ENCODE data around the gene MDK. TPM values are rescaled to one million over a fixed set of nuclear protein-coding genes. Genes with fewer than 3 reads are reported as not detected.

Gene MDK
- total and polyA plus RNA-seq, 2 experiments from 2014 or later: 3,396 to 4,339 TPM

- Histone ChIP-seq H3K27me3 (peaks cover 20% of the 10 kb centered on the region), H3K4me3 (no peak overlapping the region), H3K27ac (no peak overlapping the region), H3K36me3 (no peaks in the 10 kb centered on the region), H3K9me3 (ENCODE audit: low read depth) (no peaks in the 10 kb centered on the region), H3K4me1 (ENCODE audit: low read depth) (peaks cover 7% of the 10 kb centered on the region)
- TF ChIP-seq, protein P1, sequence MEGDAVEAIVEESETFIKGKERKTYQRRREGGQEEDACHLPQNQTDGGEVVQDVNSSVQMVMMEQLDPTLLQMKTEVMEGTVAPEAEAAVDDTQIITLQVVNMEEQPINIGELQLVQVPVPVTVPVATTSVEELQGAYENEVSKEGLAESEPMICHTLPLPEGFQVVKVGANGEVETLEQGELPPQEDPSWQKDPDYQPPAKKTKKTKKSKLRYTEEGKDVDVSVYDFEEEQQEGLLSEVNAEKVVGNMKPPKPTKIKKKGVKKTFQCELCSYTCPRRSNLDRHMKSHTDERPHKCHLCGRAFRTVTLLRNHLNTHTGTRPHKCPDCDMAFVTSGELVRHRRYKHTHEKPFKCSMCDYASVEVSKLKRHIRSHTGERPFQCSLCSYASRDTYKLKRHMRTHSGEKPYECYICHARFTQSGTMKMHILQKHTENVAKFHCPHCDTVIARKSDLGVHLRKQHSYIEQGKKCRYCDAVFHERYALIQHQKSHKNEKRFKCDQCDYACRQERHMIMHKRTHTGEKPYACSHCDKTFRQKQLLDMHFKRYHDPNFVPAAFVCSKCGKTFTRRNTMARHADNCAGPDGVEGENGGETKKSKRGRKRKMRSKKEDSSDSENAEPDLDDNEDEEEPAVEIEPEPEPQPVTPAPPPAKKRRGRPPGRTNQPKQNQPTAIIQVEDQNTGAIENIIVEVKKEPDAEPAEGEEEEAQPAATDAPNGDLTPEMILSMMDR (IDR thresholded peaks at IDR 0.05; ENCODE audit: low read depth, low read length): no peak
- DNase-seq (ENCODE audit: low read depth in 1 of 2, low spot score in 1 of 2): no peak
Observed at GRCh38 chr11:46393759-46394158, 12.3 kb downstream of the MDK start.

- Histone ChIP-seq H3K36me3 (no peaks in the 10 kb centered on the region), H3K27me3 (no peaks in the 10 kb centered on the region), H3K4me3 (no peak overlapping the region), H3K9me3 (ENCODE audit: low read depth) (no peaks in the 10 kb centered on the region), H3K27ac (no peak overlapping the region), H3K4me1 (ENCODE audit: low read depth) (no peaks in the 10 kb centered on the region)
- TF ChIP-seq, protein P1 (IDR thresholded peaks at IDR 0.05; ENCODE audit: low read depth, low read length): no peak
- no peak for DNase-seq (ENCODE audit: low read depth in 1 of 2, low spot score in 1 of 2)
Observed at GRCh38 chr11:46397526-46397925, 16.1 kb downstream of the MDK start.

DNA sequence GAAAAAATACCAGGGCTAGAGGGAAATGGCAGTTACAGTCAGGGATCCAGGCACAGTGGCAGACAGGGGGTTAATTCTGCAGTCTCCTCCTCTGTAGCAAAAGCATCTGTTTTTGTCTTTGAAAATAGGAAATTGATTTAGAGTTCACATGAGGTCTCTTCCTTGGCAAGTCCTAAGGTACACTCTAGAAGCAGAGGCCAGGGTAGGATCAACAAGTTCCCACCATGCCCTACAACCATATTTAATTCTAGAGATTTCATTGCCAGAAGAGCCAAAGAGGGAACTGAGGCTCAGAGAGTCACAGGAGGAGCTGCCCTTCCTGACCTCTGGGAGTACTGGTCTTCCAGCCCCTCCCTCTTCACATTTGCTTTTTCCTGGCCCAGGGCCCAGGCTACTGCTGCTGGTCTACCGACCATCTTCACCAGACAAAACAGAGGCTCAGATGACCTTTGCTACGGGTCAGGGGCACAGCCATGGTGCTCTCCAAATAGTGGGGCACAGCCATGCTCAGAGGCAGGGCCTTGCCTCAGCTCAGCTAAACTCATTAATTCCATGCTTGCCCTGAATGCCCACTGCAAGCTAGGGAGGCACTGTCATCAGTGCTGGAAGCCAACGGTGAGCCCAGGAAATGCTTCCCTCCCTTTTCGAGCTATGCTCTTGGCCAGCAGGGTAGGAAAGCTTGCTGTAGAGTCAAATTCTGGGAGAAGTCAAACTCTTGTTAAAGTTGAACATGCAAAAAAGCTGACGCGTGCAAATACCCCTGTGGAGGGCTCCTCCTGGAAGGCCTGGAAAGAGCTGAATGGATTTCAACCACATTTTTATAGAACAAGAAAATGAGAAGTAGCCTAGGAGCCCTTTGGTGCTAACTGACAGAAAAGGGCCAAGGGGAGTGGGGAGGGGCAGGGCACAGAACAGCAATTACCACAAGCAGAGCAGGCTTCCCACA is 21.8 kb downstream of the MDK start:
- Histone ChIP-seq H3K4me3 (no peak overlapping the region), H3K9me3 (ENCODE audit: low read depth) (no peaks in the 10 kb centered on the region), H3K4me1 (ENCODE audit: low read depth) (no peaks in the 10 kb centered on the region), H3K27me3 (no peaks in the 10 kb centered on the region), H3K36me3 (peaks cover 4% of the 10 kb centered on the region), H3K27ac (no peak overlapping the region)
- TF ChIP-seq, protein P1 (IDR thresholded peaks at IDR 0.05; ENCODE audit: low read depth, low read length): no peak
- DNase-seq (ENCODE audit: low read depth in 1 of 2, low spot score in 1 of 2): no peak

DNA sequence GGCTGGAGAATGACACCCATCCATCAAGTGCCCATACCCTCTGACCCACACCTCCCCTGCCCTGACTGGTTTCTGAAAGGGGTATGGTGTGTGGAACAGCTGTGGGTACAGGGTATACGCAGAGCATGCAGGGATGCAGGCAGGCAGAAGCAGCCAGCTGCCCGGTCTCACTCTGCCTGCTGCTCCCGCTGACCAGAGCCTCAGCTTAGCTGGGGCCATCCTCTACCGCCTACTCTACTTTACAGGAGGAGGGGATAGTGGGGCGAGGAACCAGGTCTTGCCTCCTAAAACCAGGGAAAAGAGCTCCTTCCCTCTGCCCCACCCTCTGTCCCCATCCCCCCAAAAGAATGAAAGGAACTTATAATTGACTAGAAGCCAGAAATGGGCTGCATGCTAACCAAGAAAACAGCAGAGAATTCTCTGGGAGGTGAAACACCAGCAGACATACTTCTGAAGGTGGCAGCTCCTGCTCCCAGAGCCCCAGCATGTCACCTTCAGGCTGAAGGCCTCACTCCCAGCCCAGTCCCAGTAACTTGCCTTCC is 23.1 kb downstream of the MDK start:
- Histone ChIP-seq H3K9me3 (ENCODE audit: low read depth) (no peaks in the 10 kb centered on the region), H3K36me3 (peaks cover 4% of the 10 kb centered on the region), H3K4me1 (ENCODE audit: low read depth) (no peaks in the 10 kb centered on the region), H3K27me3 (no peaks in the 10 kb centered on the region), H3K4me3 (no peak overlapping the region), H3K27ac (no peak overlapping the region)
- TF ChIP-seq, protein P1 (IDR thresholded peaks at IDR 0.05; ENCODE audit: low read depth, low read length): no peak
- DNase-seq (ENCODE audit: low read depth in 1 of 2, low spot score in 1 of 2): no peak

GRCh38 chr11:46407635-46408034 is 26.2 kb downstream of the MDK start:
- Histone ChIP-seq H3K27ac (no peak overlapping the region), H3K4me3 (no peak overlapping the region), H3K9me3 (ENCODE audit: low read depth) (no peaks in the 10 kb centered on the region), H3K27me3 (no peaks in the 10 kb centered on the region), H3K4me1 (ENCODE audit: low read depth) (no peaks in the 10 kb centered on the region), H3K36me3 (peaks cover 4% of the 10 kb centered on the region)
- no peak for DNase-seq (ENCODE audit: low read depth in 1 of 2, low spot score in 1 of 2)
- TF ChIP-seq, protein P1 (IDR thresholded peaks at IDR 0.05; ENCODE audit: low read depth, low read length): no peak
